ENCODE results near the gene TRIP4. TPM values are rescaled to one million over a fixed set of nuclear protein-coding genes. Genes with fewer than 3 reads are reported as not detected.

Gene TRIP4
- total and polyA plus RNA-seq, 9 of the 15 experiments (the other 6 are each of a cell fraction or from before 2014, with no cell fraction given), result 7.6 to 23.3 (median 16.7) TPM

DNA sequence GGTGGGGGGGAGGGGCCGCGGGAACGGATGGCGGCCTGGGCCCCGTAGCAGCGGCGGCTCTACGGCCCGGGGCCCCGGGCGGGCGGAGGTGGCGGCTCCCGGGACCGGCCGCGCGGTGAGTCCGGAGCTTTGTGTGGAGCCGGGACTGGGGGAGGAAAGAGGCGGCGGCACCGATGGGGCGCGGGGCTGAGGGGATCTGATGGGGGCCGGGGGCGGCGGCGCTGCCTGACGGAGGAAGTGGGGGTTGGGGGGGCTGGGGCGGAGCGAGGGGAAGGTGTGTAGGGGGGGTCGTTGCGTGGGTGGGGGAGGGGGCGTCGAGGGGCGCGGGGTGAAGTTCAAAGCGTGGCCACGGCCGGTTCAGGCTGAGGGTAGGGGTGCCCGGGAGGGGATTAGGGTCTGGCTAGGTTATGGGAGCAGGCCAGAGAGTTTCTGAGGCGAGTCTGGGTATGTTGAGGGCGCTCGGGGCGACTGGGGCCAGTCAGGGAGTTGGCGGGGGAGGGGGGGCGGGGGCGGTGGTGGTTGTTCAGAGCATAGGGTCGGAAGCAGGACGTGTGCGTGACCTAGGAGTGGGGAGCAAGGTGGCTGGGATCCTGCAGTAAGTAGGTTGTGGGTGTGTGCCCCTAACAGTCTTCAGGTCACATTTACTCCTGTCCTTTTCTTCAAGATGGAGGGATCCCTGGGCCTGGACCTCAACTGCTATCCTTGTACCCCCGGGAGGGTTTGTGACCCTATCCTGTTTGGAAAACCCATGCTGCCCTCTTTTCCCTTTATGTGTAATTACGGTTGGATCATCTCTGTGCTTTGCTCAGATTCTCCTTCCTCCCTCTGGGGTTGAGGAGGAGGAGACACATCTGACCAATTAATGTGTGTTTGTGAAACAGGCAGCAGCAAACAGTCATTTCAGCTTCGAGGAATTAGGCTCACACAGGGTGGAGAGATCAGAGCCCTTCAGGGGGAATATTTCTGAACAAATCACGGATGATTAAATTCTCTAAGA lies 73.4 kb downstream of the TRIP4 start (continued):
- TF ChIP-seq, protein P1, sequence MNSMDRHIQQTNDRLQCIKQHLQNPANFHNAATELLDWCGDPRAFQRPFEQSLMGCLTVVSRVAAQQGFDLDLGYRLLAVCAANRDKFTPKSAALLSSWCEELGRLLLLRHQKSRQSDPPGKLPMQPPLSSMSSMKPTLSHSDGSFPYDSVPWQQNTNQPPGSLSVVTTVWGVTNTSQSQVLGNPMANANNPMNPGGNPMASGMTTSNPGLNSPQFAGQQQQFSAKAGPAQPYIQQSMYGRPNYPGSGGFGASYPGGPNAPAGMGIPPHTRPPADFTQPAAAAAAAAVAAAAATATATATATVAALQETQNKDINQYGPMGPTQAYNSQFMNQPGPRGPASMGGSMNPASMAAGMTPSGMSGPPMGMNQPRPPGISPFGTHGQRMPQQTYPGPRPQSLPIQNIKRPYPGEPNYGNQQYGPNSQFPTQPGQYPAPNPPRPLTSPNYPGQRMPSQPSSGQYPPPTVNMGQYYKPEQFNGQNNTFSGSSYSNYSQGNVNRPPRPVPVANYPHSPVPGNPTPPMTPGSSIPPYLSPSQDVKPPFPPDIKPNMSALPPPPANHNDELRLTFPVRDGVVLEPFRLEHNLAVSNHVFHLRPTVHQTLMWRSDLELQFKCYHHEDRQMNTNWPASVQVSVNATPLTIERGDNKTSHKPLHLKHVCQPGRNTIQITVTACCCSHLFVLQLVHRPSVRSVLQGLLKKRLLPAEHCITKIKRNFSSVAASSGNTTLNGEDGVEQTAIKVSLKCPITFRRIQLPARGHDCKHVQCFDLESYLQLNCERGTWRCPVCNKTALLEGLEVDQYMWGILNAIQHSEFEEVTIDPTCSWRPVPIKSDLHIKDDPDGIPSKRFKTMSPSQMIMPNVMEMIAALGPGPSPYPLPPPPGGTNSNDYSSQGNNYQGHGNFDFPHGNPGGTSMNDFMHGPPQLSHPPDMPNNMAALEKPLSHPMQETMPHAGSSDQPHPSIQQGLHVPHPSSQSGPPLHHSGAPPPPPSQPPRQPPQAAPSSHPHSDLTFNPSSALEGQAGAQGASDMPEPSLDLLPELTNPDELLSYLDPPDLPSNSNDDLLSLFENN (IDR thresholded peaks at IDR 0.05; ENCODE audit: low read depth in 2 of 2, low read length in 2 of 2), result no peak
- TF ChIP-seq RBFOX2 (IDR thresholded peaks at IDR 0.05; ENCODE audit: low read depth, low read length) (peak; percentile 31; the same call in 1 of the 2 replicates), PTBP1 (IDR thresholded peaks at IDR 0.05; ENCODE audit: low read depth, low read length) (no peak), HSF4 (CRISPR knock-in tag; IDR thresholded peaks at IDR 0.05; ENCODE audit: borderline replicate concordance) (no peak), U2AF1 (optimal IDR thresholded peaks at IDR 0.05; ENCODE audit: low read depth, low read length) (no peak), NCOA2 (IDR thresholded peaks at IDR 0.05; ENCODE audit: partially characterized antibody in 2 of 2) (no peak), TCFL5 (CRISPR knock-in tag; conservative IDR thresholded peaks at IDR 0.05) (no peak), MEF2D (tag; conservative IDR thresholded peaks at IDR 0.05; ENCODE audit: low read depth) (no peak), KDM4B (IDR thresholded peaks at IDR 0.05; ENCODE audit: borderline replicate concordance in 2 of 2, low read depth in 1 of 2) (no peak), CCAR2 (IDR thresholded peaks at IDR 0.05; ENCODE audit: low read depth, low read length) (no peak), MYNN (IDR thresholded peaks at IDR 0.05) (no peak), MYNN (CRISPR knock-in tag; IDR thresholded peaks at IDR 0.05) (no peak), WHSC1 (IDR thresholded peaks at IDR 0.05; ENCODE audit: low read length) (no peak), RFX5 (IDR thresholded peaks at IDR 0.05; ENCODE audit: low read depth, low read length) (no peak), RCOR1 (IDR thresholded peaks at IDR 0.05; ENCODE audit: borderline replicate concordance in 1 of 2, low read depth in 2 of 2, low read length in 2 of 2) (no peak), ERF (CRISPR knock-in tag; IDR thresholded peaks at IDR 0.05) (no peak), ZNF263 (CRISPR knock-in tag; IDR thresholded peaks at IDR 0.05; ENCODE audit: borderline replicate concordance) (peak; percentile 75), SMARCC2 (IDR thresholded peaks at IDR 0.05; ENCODE audit: low read depth) (no peak), SLC30A9 (CRISPR knock-in tag; IDR thresholded peaks at IDR 0.05) (no peak), DMBX1 (CRISPR knock-in tag; IDR thresholded peaks at IDR 0.05; ENCODE audit: borderline replicate concordance) (no peak)
- TF ChIP-seq, protein P2, sequence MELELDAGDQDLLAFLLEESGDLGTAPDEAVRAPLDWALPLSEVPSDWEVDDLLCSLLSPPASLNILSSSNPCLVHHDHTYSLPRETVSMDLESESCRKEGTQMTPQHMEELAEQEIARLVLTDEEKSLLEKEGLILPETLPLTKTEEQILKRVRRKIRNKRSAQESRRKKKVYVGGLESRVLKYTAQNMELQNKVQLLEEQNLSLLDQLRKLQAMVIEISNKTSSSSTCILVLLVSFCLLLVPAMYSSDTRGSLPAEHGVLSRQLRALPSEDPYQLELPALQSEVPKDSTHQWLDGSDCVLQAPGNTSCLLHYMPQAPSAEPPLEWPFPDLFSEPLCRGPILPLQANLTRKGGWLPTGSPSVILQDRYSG (tag; conservative IDR thresholded peaks at IDR 0.05; ENCODE audit: low read depth), result no peak

Data from K562 (cell line).